PFSK-1 (cell line): ENCODE data around the gene OTUD5.

ENCODE experiments used
- REST ChIP-seq, 2 experiments: IDR thresholded peaks; 2 replicates each; pipeline versions ENCODE4 v1.6.1 to v1.8.0; 2011 to 2012; ENCODE audit warnings: low read depth in 2 of 2, low read length in 2 of 2, control low read depth in 1 of 2, inconsistent platforms in 1 of 2, mild to moderate bottlenecking in 1 of 2, moderate library complexity in 1 of 2; ENCODE audit not compliant: insufficient read depth in 1 of 2
- SIN3A ChIP-seq: IDR thresholded peaks from 2 replicates; pipeline ENCODE4 v1.6.1; 2012; ENCODE audit warnings: mild to moderate bottlenecking, low read length, moderate library complexity, borderline replicate concordance; ENCODE audit not compliant: insufficient read depth
- TAF1 ChIP-seq: IDR thresholded peaks from 2 replicates; pipeline ENCODE4 v1.6.1; 2012; ENCODE audit warnings: low read length, control low read depth, borderline replicate concordance; ENCODE audit not compliant: insufficient read depth

- TF ChIP-seq SIN3A, result no peak
- no peak for TF ChIP-seq REST (IDR thresholded peaks at IDR 0.05; ENCODE audit: insufficient read depth in 1 of 2, low read depth in 2 of 2, low read length in 2 of 2)
- no peak for TF ChIP-seq TAF1
Observed at GRCh38 chrX:48890296-48890925, 67.0 kb downstream of the OTUD5 start.
